ENCODE measurements around the gene VGLL4. TPM values are rescaled to one million over a fixed set of nuclear protein-coding genes. Genes with fewer than 3 reads are reported as not detected.

The VGLL4 gene
- total RNA-seq, 2 donors from 2014 or later, result 57.7 to 63.7 TPM

- Histone ChIP-seq H3K4me1 (no peaks in the 10 kb centered on the region), H3K9me3 (no peaks in the 10 kb centered on the region), H3K27ac (no peak overlapping the region), H3K36me3 (no peaks in the 10 kb centered on the region), H3K9ac (ENCODE audit: low read depth in 2 of 2, low read length in 2 of 2) (no peak overlapping the region), H3K4me3 (no peak overlapping the region), H3K27me3 (no peaks in the 10 kb centered on the region)
- intact Hi-C loops (cut with DNase I), result no loop called here
- TF ChIP-seq, protein P1, sequence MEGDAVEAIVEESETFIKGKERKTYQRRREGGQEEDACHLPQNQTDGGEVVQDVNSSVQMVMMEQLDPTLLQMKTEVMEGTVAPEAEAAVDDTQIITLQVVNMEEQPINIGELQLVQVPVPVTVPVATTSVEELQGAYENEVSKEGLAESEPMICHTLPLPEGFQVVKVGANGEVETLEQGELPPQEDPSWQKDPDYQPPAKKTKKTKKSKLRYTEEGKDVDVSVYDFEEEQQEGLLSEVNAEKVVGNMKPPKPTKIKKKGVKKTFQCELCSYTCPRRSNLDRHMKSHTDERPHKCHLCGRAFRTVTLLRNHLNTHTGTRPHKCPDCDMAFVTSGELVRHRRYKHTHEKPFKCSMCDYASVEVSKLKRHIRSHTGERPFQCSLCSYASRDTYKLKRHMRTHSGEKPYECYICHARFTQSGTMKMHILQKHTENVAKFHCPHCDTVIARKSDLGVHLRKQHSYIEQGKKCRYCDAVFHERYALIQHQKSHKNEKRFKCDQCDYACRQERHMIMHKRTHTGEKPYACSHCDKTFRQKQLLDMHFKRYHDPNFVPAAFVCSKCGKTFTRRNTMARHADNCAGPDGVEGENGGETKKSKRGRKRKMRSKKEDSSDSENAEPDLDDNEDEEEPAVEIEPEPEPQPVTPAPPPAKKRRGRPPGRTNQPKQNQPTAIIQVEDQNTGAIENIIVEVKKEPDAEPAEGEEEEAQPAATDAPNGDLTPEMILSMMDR (IDR thresholded peaks at IDR 0.05), result no peak
- no peak for DNase-seq
These were observed 34.2 kb downstream of the VGLL4 start for GRCh38 chr3:11609481-11609880.

GRCh38 chr3:11607816-11608215, 35.9 kb downstream of the VGLL4 start:
- Histone ChIP-seq H3K36me3 (no peaks in the 10 kb centered on the region), H3K9me3 (no peaks in the 10 kb centered on the region), H3K4me3 (no peak overlapping the region), H3K27ac (no peak overlapping the region), H3K4me1 (no peaks in the 10 kb centered on the region), H3K27me3 (no peaks in the 10 kb centered on the region), H3K9ac (ENCODE audit: low read depth in 2 of 2, low read length in 2 of 2) (no peak overlapping the region)
- intact Hi-C loops (cut with DNase I), result no loop called here
- DNase-seq, result no peak
- TF ChIP-seq, protein P1 (IDR thresholded peaks at IDR 0.05), result no peak

GRCh38 chr3:11606865-11607440, 36.8 kb downstream of the VGLL4 start:
- H3K9me3 ChIP-seq, result no peaks in the 10 kb centered on the region
- no peak overlapping the region for H3K9ac ChIP-seq (ENCODE audit: low read depth in 2 of 2, low read length in 2 of 2)
- no peak overlapping the region for H3K27ac ChIP-seq
- H3K36me3 ChIP-seq, result no peaks in the 10 kb centered on the region
- intact Hi-C loops (cut with DNase I), result no loop called here
- H3K4me1 ChIP-seq, result no peaks in the 10 kb centered on the region
- H3K27me3 ChIP-seq, result no peaks in the 10 kb centered on the region
- TF ChIP-seq, protein P1 (IDR thresholded peaks at IDR 0.05), result no peak
- no peak for DNase-seq
- H3K4me3 ChIP-seq, result no peak overlapping the region

DNA sequence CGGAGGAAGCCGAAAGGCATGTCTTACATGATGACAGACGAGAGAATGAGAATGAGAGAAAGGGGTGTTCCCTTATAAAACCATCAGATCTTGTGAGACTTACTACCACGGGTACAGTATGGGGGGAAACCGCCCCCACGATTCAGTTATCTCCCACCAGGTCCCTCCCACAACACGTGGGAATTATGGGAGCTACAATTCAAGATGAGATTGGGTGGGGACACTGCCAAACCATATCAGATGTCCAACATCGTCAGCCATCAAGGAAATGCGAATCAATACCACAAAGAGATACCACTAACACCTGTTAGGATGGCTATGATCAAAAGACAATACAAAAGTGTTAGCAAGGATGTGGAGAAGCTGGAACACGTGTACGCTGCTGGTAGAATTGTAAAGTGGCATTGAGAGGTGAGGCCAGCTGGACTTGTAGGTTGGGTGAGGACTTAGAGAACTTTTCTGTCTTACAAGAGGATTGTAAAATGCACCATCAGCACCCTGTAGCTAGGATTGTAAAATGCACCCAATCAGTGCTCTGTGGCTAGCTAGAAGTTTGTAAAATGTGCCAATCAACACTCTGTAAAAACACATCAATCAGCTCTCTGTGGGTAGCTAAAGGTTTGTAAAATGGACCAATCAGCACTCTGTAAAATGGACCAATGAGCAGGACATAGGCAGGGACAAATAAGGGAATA, 37.5 kb downstream of the VGLL4 start:
- no peak overlapping the region for H3K9ac ChIP-seq (ENCODE audit: low read depth in 2 of 2, low read length in 2 of 2)
- intact Hi-C loops (cut with DNase I), result no loop called here
- H3K4me1 ChIP-seq, result no peaks in the 10 kb centered on the region

GRCh38 chr3:11605398-11605797, 38.3 kb downstream of the VGLL4 start:
- H3K27ac ChIP-seq, result no peak overlapping the region
- no peaks in the 10 kb centered on the region for H3K9me3 ChIP-seq
- no peak for DNase-seq
- TF ChIP-seq, protein P1 (IDR thresholded peaks at IDR 0.05), result no peak
- no peaks in the 10 kb centered on the region for H3K4me1 ChIP-seq
- H3K36me3 ChIP-seq, result no peaks in the 10 kb centered on the region
- H3K4me3 ChIP-seq, result no peak overlapping the region
- intact Hi-C loops (cut with DNase I), result no loop called here
- H3K27me3 ChIP-seq, result no peaks in the 10 kb centered on the region
- no peak overlapping the region for H3K9ac ChIP-seq (ENCODE audit: low read depth in 2 of 2, low read length in 2 of 2)

More for the DNA sequence above, 37.5 kb downstream of the VGLL4 start:
- Histone ChIP-seq H3K27me3 (no peaks in the 10 kb centered on the region), H3K27ac (no peak overlapping the region), H3K36me3 (no peaks in the 10 kb centered on the region), H3K9me3 (no peaks in the 10 kb centered on the region), H3K4me3 (no peak overlapping the region)
- TF ChIP-seq, protein P1 (IDR thresholded peaks at IDR 0.05), result no peak
- no peak for DNase-seq
